ENCODE data around the gene STRIP1.

The STRIP1 gene

DNA sequence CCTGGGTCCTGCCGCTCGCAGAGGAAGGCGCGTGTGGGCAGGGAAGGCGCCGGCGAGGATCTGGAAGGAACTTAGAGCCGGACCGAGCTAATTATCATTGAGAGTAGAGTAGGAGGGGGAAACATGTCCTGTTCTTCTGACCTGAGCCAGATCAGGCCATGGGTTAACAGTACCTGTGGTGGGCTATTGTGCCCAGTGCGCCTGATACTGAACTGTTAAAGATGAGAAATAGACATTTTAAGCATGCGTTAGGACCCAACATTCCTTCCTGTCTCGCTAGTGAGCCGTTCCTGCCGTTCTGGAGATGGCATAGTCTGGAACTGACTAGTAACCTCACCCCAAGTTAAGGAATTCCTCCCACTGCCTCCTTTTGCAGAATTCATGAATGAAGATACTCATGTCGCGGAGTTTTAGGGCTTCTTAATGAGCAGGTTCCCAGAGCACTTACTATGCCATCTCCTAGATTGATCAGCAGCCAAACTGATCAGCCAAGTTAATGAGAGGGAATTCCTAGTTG lies 870 bp downstream of the STRIP1 start:
- peak overlapping the region; percentile 91 for H3K4me3 ChIP-seq (ENCODE audit: low read length)
- no peaks in the 10 kb centered on the region for H3K9me3 ChIP-seq (ENCODE audit: control insufficient read depth, low read length)
- H3K36me3 ChIP-seq (ENCODE audit: control insufficient read depth, insufficient read depth, low read length, severe bottlenecking), result peaks cover 28% of the 10 kb centered on the region
- H3K9ac ChIP-seq (ENCODE audit: low read length), result peak overlapping the region; percentile 96
- DNase-seq (ENCODE audit: low read depth), result peak; percentile 67
- no peaks in the 10 kb centered on the region for H3K27me3 ChIP-seq (replicated peaks; ENCODE audit: control insufficient read depth, insufficient read depth, low read length)
- H3K4me1 ChIP-seq (ENCODE audit: control insufficient read depth, insufficient read depth, low read length), result peaks cover 17% of the 10 kb centered on the region

DNA sequence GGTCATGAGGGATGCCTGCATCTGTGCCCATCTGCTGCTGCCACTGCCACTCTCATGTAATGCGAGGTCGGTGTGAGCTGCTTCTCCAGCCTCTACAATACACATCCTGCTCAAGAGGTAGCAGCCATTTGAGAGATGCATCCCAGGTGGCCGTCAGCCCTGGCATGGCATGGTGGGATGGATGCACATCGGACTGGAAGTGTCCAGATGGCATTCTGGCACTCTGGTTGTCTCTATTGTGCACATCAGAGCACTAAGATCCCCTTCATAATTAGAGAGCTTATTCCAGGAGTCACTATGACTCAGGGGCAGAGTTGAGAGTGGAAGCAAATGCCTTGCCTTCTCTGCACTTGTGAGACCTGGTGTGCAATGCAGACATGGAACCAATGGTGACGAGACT lies 3.8 kb downstream of the STRIP1 start:
- peaks cover 58% of the 10 kb centered on the region for H3K36me3 ChIP-seq (ENCODE audit: control insufficient read depth, insufficient read depth, low read length, severe bottlenecking)
- no peak overlapping the region for H3K9ac ChIP-seq (ENCODE audit: low read length)
- no peaks in the 10 kb centered on the region for H3K27me3 ChIP-seq (replicated peaks; ENCODE audit: control insufficient read depth, insufficient read depth, low read length)
- DNase-seq (ENCODE audit: low read depth), result no peak
- peaks cover 24% of the 10 kb centered on the region for H3K4me1 ChIP-seq (ENCODE audit: control insufficient read depth, insufficient read depth, low read length)
- no peaks in the 10 kb centered on the region for H3K9me3 ChIP-seq (ENCODE audit: control insufficient read depth, low read length)
- H3K4me3 ChIP-seq (ENCODE audit: low read length), result no peak overlapping the region

DNA sequence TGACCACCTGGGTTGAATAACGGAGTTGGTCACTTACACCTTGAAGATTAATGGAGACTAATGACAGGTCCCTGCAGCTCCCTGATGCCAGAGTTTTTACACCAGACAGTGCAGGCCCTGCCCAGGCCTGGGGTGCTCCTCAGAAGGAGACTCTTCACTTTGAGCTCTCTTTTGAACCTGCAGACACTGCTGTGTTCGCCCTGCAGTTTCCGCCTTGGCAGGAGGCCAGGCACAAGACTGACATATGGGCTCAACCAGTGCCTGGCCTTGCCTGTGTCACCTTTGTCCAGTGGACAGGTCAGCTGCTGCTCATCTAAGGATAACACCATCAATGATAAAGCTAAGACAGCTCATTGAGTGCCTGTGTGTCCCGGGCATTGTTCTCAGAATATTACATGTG lies 5.2 kb downstream of the STRIP1 start:
- H3K4me1 ChIP-seq (ENCODE audit: control insufficient read depth, insufficient read depth, low read length), result peaks cover 24% of the 10 kb centered on the region
- DNase-seq (ENCODE audit: low read depth), result no peak
- no peak overlapping the region for H3K9ac ChIP-seq (ENCODE audit: low read length)
- peaks cover 71% of the 10 kb centered on the region for H3K36me3 ChIP-seq (ENCODE audit: control insufficient read depth, insufficient read depth, low read length, severe bottlenecking)
- no peaks in the 10 kb centered on the region for H3K27me3 ChIP-seq (replicated peaks; ENCODE audit: control insufficient read depth, insufficient read depth, low read length)
- H3K9me3 ChIP-seq (ENCODE audit: control insufficient read depth, low read length), result no peaks in the 10 kb centered on the region
- no peak overlapping the region for H3K4me3 ChIP-seq (ENCODE audit: low read length)

DNA sequence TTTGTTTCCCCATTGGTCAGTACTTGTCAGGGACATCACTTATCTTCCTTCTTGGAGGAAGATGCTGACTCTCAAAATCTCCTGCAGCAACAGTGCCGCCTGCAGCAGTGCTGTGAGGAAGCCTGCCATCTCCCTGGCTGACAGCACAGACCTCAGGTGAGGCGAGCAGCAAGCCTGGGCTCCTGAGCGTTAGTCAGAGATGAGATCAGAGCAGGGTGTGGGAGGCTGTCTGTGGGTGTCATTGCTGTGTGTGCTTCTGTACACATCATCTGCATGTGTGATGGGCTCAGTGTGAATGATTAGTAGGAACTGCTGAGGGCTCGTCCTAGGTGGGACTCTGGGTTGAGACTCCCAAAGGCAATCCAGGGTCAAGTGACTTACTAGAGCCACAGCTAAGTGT lies 6.1 kb downstream of the STRIP1 start:
- H3K9me3 ChIP-seq (ENCODE audit: control insufficient read depth, low read length), result no peaks in the 10 kb centered on the region
- no peak overlapping the region for H3K9ac ChIP-seq (ENCODE audit: low read length)
- no peak for DNase-seq (ENCODE audit: low read depth)
- no peak overlapping the region for H3K4me3 ChIP-seq (ENCODE audit: low read length)
- H3K4me1 ChIP-seq (ENCODE audit: control insufficient read depth, insufficient read depth, low read length), result peaks cover 20% of the 10 kb centered on the region
- no peaks in the 10 kb centered on the region for H3K27me3 ChIP-seq (replicated peaks; ENCODE audit: control insufficient read depth, insufficient read depth, low read length)
- peaks cover 80% of the 10 kb centered on the region for H3K36me3 ChIP-seq (ENCODE audit: control insufficient read depth, insufficient read depth, low read length, severe bottlenecking)

DNA sequence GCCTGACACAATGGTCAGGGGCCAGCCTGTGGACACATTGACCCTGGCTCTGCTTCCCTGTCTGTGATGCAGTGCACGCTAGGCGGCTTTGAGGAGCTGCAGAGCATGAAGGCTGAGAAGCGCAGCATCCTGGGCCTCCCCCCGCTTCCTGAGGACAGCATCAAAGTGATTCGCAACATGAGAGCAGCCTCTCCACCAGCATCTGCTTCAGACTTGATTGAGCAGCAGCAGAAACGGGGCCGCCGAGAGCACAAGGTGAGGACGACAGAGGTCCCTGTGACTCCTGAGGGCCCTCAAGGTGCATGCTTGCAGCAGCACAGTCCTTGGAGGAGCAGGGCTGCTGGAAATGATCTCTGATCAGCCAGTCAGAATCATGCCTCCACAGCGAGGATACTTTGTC lies 8.6 kb downstream of the STRIP1 start:
- peaks cover 93% of the 10 kb centered on the region for H3K36me3 ChIP-seq (ENCODE audit: control insufficient read depth, insufficient read depth, low read length, severe bottlenecking)

DNA sequence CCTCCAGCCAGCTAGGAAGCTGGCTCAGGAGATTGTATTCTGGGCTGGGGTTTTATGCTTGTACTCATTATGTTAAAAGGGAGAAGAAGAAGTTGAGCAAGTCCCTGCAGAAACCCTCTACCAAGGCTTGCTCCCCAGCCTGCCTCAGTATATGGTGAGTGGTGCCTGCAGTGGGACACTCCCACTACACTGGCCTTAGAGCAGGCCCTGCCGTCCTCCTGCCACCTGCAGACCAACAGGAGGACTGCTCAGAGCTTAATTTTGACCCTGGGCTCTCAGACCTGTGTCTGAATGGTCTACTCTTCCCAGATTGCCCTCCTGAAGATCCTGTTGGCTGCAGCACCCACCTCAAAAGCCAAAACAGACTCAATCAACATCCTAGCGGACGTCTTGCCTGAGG lies 13.0 kb downstream of the STRIP1 start:
- Histone ChIP-seq H3K36me3 (ENCODE audit: control insufficient read depth, insufficient read depth, low read length, severe bottlenecking) (peaks cover 91% of the 10 kb centered on the region), H3K4me3 (ENCODE audit: low read length) (no peak overlapping the region)
- DNase-seq (ENCODE audit: low read depth), result no peak

More for the DNA sequence above, 8.6 kb downstream of the STRIP1 start:
- Histone ChIP-seq H3K4me3 (ENCODE audit: low read length) (no peak overlapping the region), H3K27me3 (replicated peaks; ENCODE audit: control insufficient read depth, insufficient read depth, low read length) (no peaks in the 10 kb centered on the region), H3K9ac (ENCODE audit: low read length) (no peak overlapping the region), H3K4me1 (ENCODE audit: control insufficient read depth, insufficient read depth, low read length) (peaks cover 14% of the 10 kb centered on the region), H3K9me3 (ENCODE audit: control insufficient read depth, low read length) (no peaks in the 10 kb centered on the region)
- no peak for DNase-seq (ENCODE audit: low read depth)

DNA sequence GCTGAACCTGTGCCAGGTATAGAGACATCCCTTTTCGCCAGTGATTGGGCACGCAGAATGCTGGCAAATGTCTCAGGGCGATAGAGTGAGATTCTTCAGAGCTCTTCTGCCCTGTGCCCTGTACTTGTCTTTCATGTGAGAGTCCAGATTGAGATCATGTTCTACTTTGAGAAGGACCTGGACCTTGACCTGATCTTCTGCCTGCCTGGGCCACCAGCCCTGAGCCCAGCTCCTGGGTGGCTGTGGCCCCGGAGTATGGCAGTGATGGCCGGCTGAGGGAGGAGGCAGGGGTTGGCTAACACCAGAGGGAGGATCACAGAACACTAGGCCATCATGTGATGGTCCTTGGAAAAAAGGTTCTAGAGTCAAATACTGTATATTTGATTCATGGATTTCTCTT lies 13.8 kb downstream of the STRIP1 start:
- Histone ChIP-seq H3K36me3 (ENCODE audit: control insufficient read depth, insufficient read depth, low read length, severe bottlenecking) (peaks cover 91% of the 10 kb centered on the region), H3K9me3 (ENCODE audit: control insufficient read depth, low read length) (no peaks in the 10 kb centered on the region), H3K4me3 (ENCODE audit: low read length) (no peak overlapping the region), H3K27me3 (replicated peaks; ENCODE audit: control insufficient read depth, insufficient read depth, low read length) (no peaks in the 10 kb centered on the region), H3K9ac (ENCODE audit: low read length) (no peak overlapping the region), H3K4me1 (ENCODE audit: control insufficient read depth, insufficient read depth, low read length) (peaks cover 29% of the 10 kb centered on the region)
- no peak for DNase-seq (ENCODE audit: low read depth)

More for the DNA sequence above, 13.0 kb downstream of the STRIP1 start:
- peaks cover 36% of the 10 kb centered on the region for H3K4me1 ChIP-seq (ENCODE audit: control insufficient read depth, insufficient read depth, low read length)
- H3K27me3 ChIP-seq (replicated peaks; ENCODE audit: control insufficient read depth, insufficient read depth, low read length), result no peaks in the 10 kb centered on the region
- H3K9ac ChIP-seq (ENCODE audit: low read length), result no peak overlapping the region
- H3K9me3 ChIP-seq (ENCODE audit: control insufficient read depth, low read length), result no peaks in the 10 kb centered on the region

DNA sequence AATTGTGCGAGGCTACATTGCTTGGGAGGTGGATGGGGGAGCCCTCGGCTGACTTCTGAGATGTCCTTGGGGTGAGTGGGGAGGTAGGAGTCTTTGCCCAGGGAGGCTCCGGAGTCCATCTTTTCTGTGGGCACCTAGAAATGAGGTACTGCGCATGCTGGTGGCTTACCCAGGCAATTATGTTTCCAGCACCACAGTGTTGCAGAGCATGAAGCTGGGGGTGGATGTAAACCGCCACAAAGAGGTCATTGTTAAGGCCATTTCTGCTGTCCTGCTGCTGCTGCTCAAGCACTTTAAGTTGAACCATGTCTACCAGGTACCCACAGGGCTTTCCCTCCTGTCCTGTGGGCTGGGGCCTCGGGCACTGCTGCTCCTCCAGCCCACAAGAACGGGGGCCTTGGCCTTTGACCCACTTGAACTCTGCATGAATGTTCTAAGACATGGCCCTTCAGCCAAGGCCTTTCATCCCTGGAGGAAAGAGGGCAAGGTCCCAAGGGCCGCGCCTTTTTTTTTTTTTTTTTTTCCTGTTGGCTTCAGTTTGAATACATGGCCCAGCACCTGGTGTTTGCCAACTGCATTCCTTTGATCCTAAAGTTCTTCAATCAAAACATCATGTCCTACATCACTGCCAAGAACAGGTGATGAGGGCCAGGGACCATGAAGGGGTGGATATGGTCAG lies 14.6 kb downstream of the STRIP1 start:
- Histone ChIP-seq H3K36me3 (ENCODE audit: control insufficient read depth, insufficient read depth, low read length, severe bottlenecking) (peaks cover 91% of the 10 kb centered on the region), H3K9ac (ENCODE audit: low read length) (no peak overlapping the region)

DNA sequence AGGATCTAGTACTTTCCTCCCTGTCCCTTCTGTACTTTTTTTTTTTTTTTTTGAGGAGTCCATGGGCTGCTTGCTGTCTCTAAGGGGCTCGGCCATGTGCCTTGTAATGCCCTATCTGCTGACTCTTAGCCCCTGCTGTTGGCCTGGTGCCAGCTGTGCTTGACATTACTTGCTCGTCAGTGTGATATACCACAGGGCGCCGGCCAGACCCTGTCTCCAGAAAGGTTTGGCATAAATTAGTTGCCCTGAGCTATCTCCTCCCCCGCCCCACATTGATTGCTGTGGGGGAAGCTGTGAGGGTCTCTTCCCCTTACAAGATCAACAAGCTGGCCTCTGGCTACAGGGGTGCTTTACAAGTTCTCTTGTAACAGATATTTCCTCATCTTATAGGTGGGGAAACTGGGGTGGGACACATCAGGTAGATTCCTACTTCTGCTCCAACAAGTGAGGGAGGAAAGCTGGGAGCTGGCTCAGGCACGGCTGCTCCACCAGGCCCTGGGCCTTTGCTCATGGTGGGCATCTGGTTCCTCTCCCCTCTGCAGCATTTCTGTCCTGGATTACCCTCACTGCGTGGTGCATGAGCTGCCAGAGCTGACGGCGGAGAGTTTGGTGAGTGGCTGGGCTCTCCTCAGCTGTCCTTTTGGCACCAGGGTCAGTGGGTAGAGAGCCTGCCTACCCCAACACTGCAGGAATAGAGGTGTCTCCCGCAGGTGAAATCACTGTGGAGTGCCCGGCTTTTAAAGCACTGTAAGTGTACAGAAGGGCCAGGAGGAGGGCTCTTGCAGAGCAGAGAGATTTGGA lies 15.6 kb downstream of the STRIP1 start:
- H3K27me3 ChIP-seq (replicated peaks; ENCODE audit: control insufficient read depth, insufficient read depth, low read length), result no peaks in the 10 kb centered on the region
- no peak overlapping the region for H3K4me3 ChIP-seq (ENCODE audit: low read length)
- H3K36me3 ChIP-seq (ENCODE audit: control insufficient read depth, insufficient read depth, low read length, severe bottlenecking), result peaks cover 91% of the 10 kb centered on the region
- peaks cover 46% of the 10 kb centered on the region for H3K4me1 ChIP-seq (ENCODE audit: control insufficient read depth, insufficient read depth, low read length)
- H3K9me3 ChIP-seq (ENCODE audit: control insufficient read depth, low read length), result no peaks in the 10 kb centered on the region
- DNase-seq (ENCODE audit: low read depth), result no peak
- H3K9ac ChIP-seq (ENCODE audit: low read length), result peak overlapping the region; percentile 64

More for the DNA sequence above, 14.6 kb downstream of the STRIP1 start:
- Histone ChIP-seq H3K9me3 (ENCODE audit: control insufficient read depth, low read length) (no peaks in the 10 kb centered on the region), H3K27me3 (replicated peaks; ENCODE audit: control insufficient read depth, insufficient read depth, low read length) (no peaks in the 10 kb centered on the region), H3K4me1 (ENCODE audit: control insufficient read depth, insufficient read depth, low read length) (peaks cover 37% of the 10 kb centered on the region), H3K4me3 (ENCODE audit: low read length) (no peak overlapping the region)
- no peak for DNase-seq (ENCODE audit: low read depth)

DNA sequence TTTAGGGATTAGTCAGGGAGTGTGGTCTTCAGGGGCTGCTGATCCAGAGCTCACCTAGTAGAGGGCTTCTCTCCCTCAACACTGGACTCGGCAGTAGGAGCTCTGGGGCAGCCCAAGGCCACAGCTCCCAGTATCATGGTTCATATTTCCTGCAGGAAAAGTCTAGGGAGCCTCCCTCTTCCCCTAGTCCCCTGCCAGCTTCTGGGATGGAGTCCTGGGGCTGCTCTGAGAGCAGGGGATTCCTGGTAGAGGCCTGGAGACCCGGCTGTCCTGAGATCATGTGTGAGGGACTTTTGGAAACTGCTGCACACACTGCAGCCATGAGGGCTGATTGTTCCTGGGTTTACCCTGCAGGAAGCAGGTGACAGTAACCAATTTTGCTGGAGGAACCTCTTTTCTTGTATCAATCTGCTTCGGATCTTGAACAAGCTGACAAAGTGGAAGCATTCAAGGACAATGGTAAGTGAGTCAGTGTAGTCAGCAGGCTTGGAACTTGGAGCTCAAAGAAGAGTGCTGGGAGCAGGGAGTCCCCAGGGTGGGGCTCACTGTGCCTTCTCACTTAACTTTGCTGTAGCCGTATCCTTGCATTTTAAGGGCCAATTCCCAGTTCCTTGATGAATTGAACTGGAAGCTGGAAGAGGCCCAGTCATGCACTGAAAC lies 16.3 kb downstream of the STRIP1 start:
- Histone ChIP-seq H3K9me3 (ENCODE audit: control insufficient read depth, low read length) (no peaks in the 10 kb centered on the region), H3K9ac (ENCODE audit: low read length) (peak overlapping the region; percentile 64), H3K36me3 (ENCODE audit: control insufficient read depth, insufficient read depth, low read length, severe bottlenecking) (peaks cover 89% of the 10 kb centered on the region), H3K27me3 (replicated peaks; ENCODE audit: control insufficient read depth, insufficient read depth, low read length) (no peaks in the 10 kb centered on the region), H3K4me3 (ENCODE audit: low read length) (peak overlapping the region; percentile 19), H3K4me1 (ENCODE audit: control insufficient read depth, insufficient read depth, low read length) (peaks cover 53% of the 10 kb centered on the region)
- peak; percentile 46 for DNase-seq (ENCODE audit: low read depth)

DNA sequence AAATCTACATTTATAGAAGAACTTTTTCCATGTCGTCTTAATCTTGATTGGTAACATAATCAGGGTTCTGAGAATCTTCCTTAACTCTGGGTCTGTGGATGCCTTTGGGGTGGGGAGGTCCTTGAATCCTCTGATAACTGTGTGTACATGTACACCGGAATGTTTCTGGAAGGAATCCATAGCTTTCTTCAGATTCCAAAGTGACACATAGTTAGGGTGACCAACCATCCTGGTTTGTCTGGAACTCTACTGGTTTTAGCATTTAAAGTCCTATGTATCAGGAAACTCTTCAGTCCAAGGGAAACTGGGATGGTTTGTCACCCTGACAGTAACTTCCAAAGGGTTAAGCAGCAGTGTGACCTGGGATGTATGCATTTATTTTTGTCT lies 16.8 kb downstream of the STRIP1 start:
- H3K4me1 ChIP-seq (ENCODE audit: control insufficient read depth, insufficient read depth, low read length), result peaks cover 59% of the 10 kb centered on the region
- no peaks in the 10 kb centered on the region for H3K9me3 ChIP-seq (ENCODE audit: control insufficient read depth, low read length)
- no peaks in the 10 kb centered on the region for H3K27me3 ChIP-seq (replicated peaks; ENCODE audit: control insufficient read depth, insufficient read depth, low read length)
- H3K4me3 ChIP-seq (ENCODE audit: low read length), result no peak overlapping the region
- H3K36me3 ChIP-seq (ENCODE audit: control insufficient read depth, insufficient read depth, low read length, severe bottlenecking), result peaks cover 92% of the 10 kb centered on the region
- H3K9ac ChIP-seq (ENCODE audit: low read length), result peak overlapping the region; percentile 9
- no peak for DNase-seq (ENCODE audit: low read depth)

Data from adipocyte (in vitro differentiated cells).